ENCODE data around the gene HTRA1.

The HTRA1 gene

GRCh38 chr10:122550983-122551382 is 89.6 kb downstream of the HTRA1 start:
- Histone ChIP-seq H3K4me2 (ENCODE audit: low read length, poor library complexity, severe bottlenecking) (no peak overlapping the region), H3K4me1 (ENCODE audit: control insufficient read depth, insufficient read depth, low read depth, low read length) (no peaks in the 10 kb centered on the region), H2BK15ac (ENCODE audit: low read depth, poor library complexity, severe bottlenecking) (no peak overlapping the region), H3K23ac (ENCODE audit: low read length in 2 of 2) (no peak overlapping the region), H2BK5ac (ENCODE audit: low read depth, low read length, poor library complexity, severe bottlenecking) (no peak overlapping the region), H3K9me3 (ENCODE audit: control insufficient read depth, low read length) (no peaks in the 10 kb centered on the region), H3K27me3 (ENCODE audit: control insufficient read depth in 1 of 2, insufficient read depth in 1 of 2, low read length in 2 of 2) (peaks cover 0 to 5% of the 10 kb centered on the region in 2 experiments), H3K4ac (ENCODE audit: low read depth in 1 of 2, low read length in 2 of 2) (no peak overlapping the region), H3K14ac (ENCODE audit: low read length in 2 of 2) (no peak overlapping the region), H2AK5ac (ENCODE audit: low read length, severe bottlenecking) (no peak overlapping the region), H2BK120ac (ENCODE audit: low read depth, low read length) (no peak overlapping the region), H3K4me3 (ENCODE audit: insufficient read depth in 1 of 2, low read depth in 1 of 2, low read length in 2 of 2) (no peak overlapping the region), H3K79me1 (replicated peaks; ENCODE audit: low read length, poor library complexity, severe bottlenecking) (no peaks in the 10 kb centered on the region), H3K36me3 (ENCODE audit: control insufficient read depth in 1 of 2, insufficient read depth in 2 of 2, low read depth in 1 of 2, low read length in 2 of 2) (no peaks in the 10 kb centered on the region), H3K18ac (ENCODE audit: low read depth in 1 of 2, low read length in 2 of 2) (no peak overlapping the region), H2AFZ (ENCODE audit: low read depth, low read length) (no peak overlapping the region), H2BK12ac (ENCODE audit: low read length in 2 of 2) (no peak overlapping the region), H3K9ac (ENCODE audit: low read length) (no peak overlapping the region), H4K8ac (ENCODE audit: low read length) (no peak overlapping the region), H4K91ac (ENCODE audit: low read length) (no peak overlapping the region), H3K27ac (ENCODE audit: low read length, poor library complexity, severe bottlenecking) (no peak overlapping the region)
- 79% methylated on average over 2 of the region's 3 CpGs for WGBS
- DNase-seq: no peak

DNA sequence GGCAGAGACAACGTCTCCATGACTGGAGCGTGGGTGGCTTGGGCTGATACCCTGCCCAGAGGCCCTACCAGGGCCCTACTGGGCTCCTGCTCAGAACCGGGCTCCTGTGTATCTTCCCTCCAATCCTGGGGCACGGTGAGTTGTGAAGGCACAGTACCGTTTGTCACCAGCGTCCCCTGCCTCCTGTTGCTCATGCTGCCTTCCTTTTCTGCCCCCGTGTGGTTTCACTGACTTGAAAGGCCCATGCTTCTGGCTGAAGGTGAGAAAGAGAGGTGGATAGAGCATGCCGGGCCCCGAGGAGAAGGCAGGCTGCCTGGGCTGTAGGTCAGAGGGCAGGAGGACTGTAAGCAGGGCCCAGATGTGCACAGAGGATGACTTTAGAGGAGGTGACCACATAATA is 90.1 kb downstream of the HTRA1 start:
- no peaks in the 10 kb centered on the region for H3K4me1 ChIP-seq (ENCODE audit: control insufficient read depth, insufficient read depth, low read depth, low read length)
- no peak overlapping the region for H3K4ac ChIP-seq (ENCODE audit: low read depth in 1 of 2, low read length in 2 of 2)
- H2BK5ac ChIP-seq (ENCODE audit: low read depth, low read length, poor library complexity, severe bottlenecking): no peak overlapping the region
- DNase-seq: no peak
- H3K9ac ChIP-seq (ENCODE audit: low read length): no peak overlapping the region
- no peak overlapping the region for H2BK12ac ChIP-seq (ENCODE audit: low read length in 2 of 2)
- H3K27me3 ChIP-seq (ENCODE audit: control insufficient read depth in 1 of 2, insufficient read depth in 1 of 2, low read length in 2 of 2): peaks cover 2 to 9% of the 10 kb centered on the region in 2 experiments
- 55% methylated on average over 8 of the region's 9 CpGs for WGBS
- H3K36me3 ChIP-seq (ENCODE audit: control insufficient read depth in 1 of 2, insufficient read depth in 2 of 2, low read depth in 1 of 2, low read length in 2 of 2): no peaks in the 10 kb centered on the region
- no peaks in the 10 kb centered on the region for H3K79me1 ChIP-seq (replicated peaks; ENCODE audit: low read length, poor library complexity, severe bottlenecking)
- no peak overlapping the region for H4K91ac ChIP-seq (ENCODE audit: low read length)
- no peak overlapping the region for H2BK120ac ChIP-seq (ENCODE audit: low read depth, low read length)
- H2AFZ ChIP-seq (ENCODE audit: low read depth, low read length): no peak overlapping the region
- no peaks in the 10 kb centered on the region for H3K9me3 ChIP-seq (ENCODE audit: control insufficient read depth, low read length)
- no peak overlapping the region for H3K4me3 ChIP-seq (ENCODE audit: insufficient read depth in 1 of 2, low read depth in 1 of 2, low read length in 2 of 2)
- H2BK15ac ChIP-seq (ENCODE audit: low read depth, poor library complexity, severe bottlenecking): no peak overlapping the region
- H2AK5ac ChIP-seq (ENCODE audit: low read length, severe bottlenecking): no peak overlapping the region
- no peak overlapping the region for H4K8ac ChIP-seq (ENCODE audit: low read length)
- no peak overlapping the region for H3K18ac ChIP-seq (ENCODE audit: low read depth in 1 of 2, low read length in 2 of 2)
- H3K23ac ChIP-seq (ENCODE audit: low read length in 2 of 2): no peak overlapping the region
- no peak overlapping the region for H3K14ac ChIP-seq (ENCODE audit: low read length in 2 of 2)
- H3K27ac ChIP-seq (ENCODE audit: low read length, poor library complexity, severe bottlenecking): no peak overlapping the region
- no peak overlapping the region for H3K4me2 ChIP-seq (ENCODE audit: low read length, poor library complexity, severe bottlenecking)

DNA sequence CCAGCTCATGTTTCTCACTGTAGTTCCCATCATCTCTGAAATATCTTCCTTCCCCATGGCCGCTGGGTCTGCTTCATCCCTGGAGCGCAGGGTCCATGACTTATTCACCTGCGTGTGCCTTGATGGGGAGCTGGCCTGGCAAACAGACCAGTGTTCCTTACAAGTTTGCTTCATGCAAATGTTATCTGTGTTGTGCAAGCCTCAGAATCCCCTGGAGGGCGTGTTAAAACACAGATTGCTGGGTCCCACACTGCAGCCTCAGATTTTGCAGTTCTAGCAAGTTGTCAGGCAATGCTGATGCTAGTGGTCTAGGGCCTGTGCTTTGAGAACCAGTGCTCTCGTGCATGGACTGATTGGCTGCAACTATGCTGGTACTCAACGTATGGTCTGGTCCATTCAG is 92.0 kb downstream of the HTRA1 start:
- no peak overlapping the region for H3K14ac ChIP-seq (ENCODE audit: low read length in 2 of 2)
- H3K79me1 ChIP-seq (replicated peaks; ENCODE audit: low read length, poor library complexity, severe bottlenecking): no peaks in the 10 kb centered on the region
- H2BK5ac ChIP-seq (ENCODE audit: low read depth, low read length, poor library complexity, severe bottlenecking): no peak overlapping the region
- H3K9me3 ChIP-seq (ENCODE audit: control insufficient read depth, low read length): no peaks in the 10 kb centered on the region
- H3K23ac ChIP-seq (ENCODE audit: low read length in 2 of 2): no peak overlapping the region
- no peaks in the 10 kb centered on the region for H3K36me3 ChIP-seq (ENCODE audit: control insufficient read depth in 1 of 2, insufficient read depth in 2 of 2, low read depth in 1 of 2, low read length in 2 of 2)
- WGBS: 76% methylated on average over 6 of the region's 6 CpGs
- H4K8ac ChIP-seq (ENCODE audit: low read length): no peak overlapping the region
- H3K4me3 ChIP-seq (ENCODE audit: insufficient read depth in 1 of 2, low read depth in 1 of 2, low read length in 2 of 2): no peak overlapping the region
- no peak overlapping the region for H3K4me2 ChIP-seq (ENCODE audit: low read length, poor library complexity, severe bottlenecking)
- H2AFZ ChIP-seq (ENCODE audit: low read depth, low read length): no peak overlapping the region
- no peak overlapping the region for H2BK15ac ChIP-seq (ENCODE audit: low read depth, poor library complexity, severe bottlenecking)
- DNase-seq: no peak
- H2BK12ac ChIP-seq (ENCODE audit: low read length in 2 of 2): no peak overlapping the region
- H4K91ac ChIP-seq (ENCODE audit: low read length): no peak overlapping the region
- H2AK5ac ChIP-seq (ENCODE audit: low read length, severe bottlenecking): no peak overlapping the region
- no peak overlapping the region for H3K4ac ChIP-seq (ENCODE audit: low read depth in 1 of 2, low read length in 2 of 2)
- H2BK120ac ChIP-seq (ENCODE audit: low read depth, low read length): no peak overlapping the region
- no peak overlapping the region for H3K27ac ChIP-seq (ENCODE audit: low read length, poor library complexity, severe bottlenecking)
- H3K18ac ChIP-seq (ENCODE audit: low read depth in 1 of 2, low read length in 2 of 2): no peak overlapping the region
- H3K4me1 ChIP-seq (ENCODE audit: control insufficient read depth, insufficient read depth, low read depth, low read length): no peaks in the 10 kb centered on the region
- no peak overlapping the region for H3K9ac ChIP-seq (ENCODE audit: low read length)
- H3K27me3 ChIP-seq (ENCODE audit: control insufficient read depth in 1 of 2, insufficient read depth in 1 of 2, low read length in 2 of 2): peaks cover 9 to 22% of the 10 kb centered on the region in 2 experiments

GRCh38 chr10:122554131-122555036 is 93.0 kb downstream of the HTRA1 start:
- H3K27ac ChIP-seq (ENCODE audit: low read length, poor library complexity, severe bottlenecking): no peak overlapping the region
- no peak overlapping the region for H2AFZ ChIP-seq (ENCODE audit: low read depth, low read length)
- H3K4me3 ChIP-seq (ENCODE audit: insufficient read depth in 1 of 2, low read depth in 1 of 2, low read length in 2 of 2): no peak overlapping the region
- no peaks in the 10 kb centered on the region for H3K4me1 ChIP-seq (ENCODE audit: control insufficient read depth, insufficient read depth, low read depth, low read length)
- no peak overlapping the region for H4K91ac ChIP-seq (ENCODE audit: low read length)
- no peak overlapping the region for H3K14ac ChIP-seq (ENCODE audit: low read length in 2 of 2)
- no peaks in the 10 kb centered on the region for H3K36me3 ChIP-seq (ENCODE audit: control insufficient read depth in 1 of 2, insufficient read depth in 2 of 2, low read depth in 1 of 2, low read length in 2 of 2)
- H2BK15ac ChIP-seq (ENCODE audit: low read depth, poor library complexity, severe bottlenecking): no peak overlapping the region
- H3K79me1 ChIP-seq (replicated peaks; ENCODE audit: low read length, poor library complexity, severe bottlenecking): no peaks in the 10 kb centered on the region
- DNase-seq: no peak
- H3K27me3 ChIP-seq (ENCODE audit: control insufficient read depth in 1 of 2, insufficient read depth in 1 of 2, low read length in 2 of 2): peaks cover 16 to 32% of the 10 kb centered on the region in 2 experiments
- H4K8ac ChIP-seq (ENCODE audit: low read length): no peak overlapping the region
- H3K4me2 ChIP-seq (ENCODE audit: low read length, poor library complexity, severe bottlenecking): no peak overlapping the region
- no peak overlapping the region for H3K18ac ChIP-seq (ENCODE audit: low read depth in 1 of 2, low read length in 2 of 2)
- H2AK5ac ChIP-seq (ENCODE audit: low read length, severe bottlenecking): no peak overlapping the region
- H3K4ac ChIP-seq (ENCODE audit: low read depth in 1 of 2, low read length in 2 of 2): no peak overlapping the region
- 90% methylated on average over 5 of the region's 6 CpGs for WGBS
- H3K23ac ChIP-seq (ENCODE audit: low read length in 2 of 2): no peak overlapping the region
- H3K9me3 ChIP-seq (ENCODE audit: control insufficient read depth, low read length): no peaks in the 10 kb centered on the region
- H2BK12ac ChIP-seq (ENCODE audit: low read length in 2 of 2): no peak overlapping the region
- no peak overlapping the region for H2BK5ac ChIP-seq (ENCODE audit: low read depth, low read length, poor library complexity, severe bottlenecking)
- no peak overlapping the region for H3K9ac ChIP-seq (ENCODE audit: low read length)
- no peak overlapping the region for H2BK120ac ChIP-seq (ENCODE audit: low read depth, low read length)
